Karpas-422 (cell line): ENCODE results near the gene CFAP221. TPM values are rescaled to one million over a fixed set of nuclear protein-coding genes. Genes with fewer than 3 reads are reported as not detected.

Source experiments
- DNase-seq: peaks from one replicate; pipeline ENCODE4 v3.0.0-alpha.2; 2015
- H2AFZ ChIP-seq: fragments of 200-600 bp; sonication (generic); 2 replicates; pipeline ENCODE4 v1.6.1; 2014; ENCODE audit warnings: antibody characterized with exemption, low read length, mixed read lengths
- H3K27ac ChIP-seq: fragments of 200-600 bp; sonication (generic); 2 replicates; pipeline ENCODE4 v1.5.1; 2014; ENCODE audit warnings: mild to moderate bottlenecking, low read length, moderate library complexity
- H3K27me3 ChIP-seq: fragments of 200-600 bp; sonication (generic); 2 replicates; pipeline ENCODE4 v1.6.1; 2014; ENCODE audit warnings: low read length, mixed read lengths
- H3K36me3 ChIP-seq: fragments of 200-600 bp; sonication (generic); 2 replicates; pipeline ENCODE4 v1.6.1; 2014; ENCODE audit warnings: low read length, mixed read lengths; ENCODE audit not compliant: insufficient read depth
- H3K4me1 ChIP-seq: fragments of 200-600 bp; sonication (generic); 2 replicates; pipeline ENCODE4 v1.6.1; 2014; ENCODE audit warnings: mild to moderate bottlenecking, low read length, mixed read lengths
- H3K4me2 ChIP-seq: fragments of 200-600 bp; sonication (generic); 2 replicates; pipeline ENCODE4 v1.6.1; 2014; ENCODE audit warnings: low read length, low read depth, mild to moderate bottlenecking; ENCODE audit not compliant: poor library complexity, severe bottlenecking
- H3K4me3 ChIP-seq: fragments of 200-600 bp; sonication (generic); 2 replicates; pipeline ENCODE4 v1.5.1; 2014; ENCODE audit warnings: mild to moderate bottlenecking, antibody characterized with exemption, low read length, mixed read lengths
- H3K79me2 ChIP-seq: fragments of 200-600 bp; sonication (generic); 2 replicates; pipeline ENCODE4 v1.6.1; 2014; ENCODE audit warnings: mild to moderate bottlenecking, low read length, mixed read lengths
- H3K9ac ChIP-seq: fragments of 200-600 bp; sonication (generic); 2 replicates; pipeline ENCODE4 v1.6.0; 2014; ENCODE audit warnings: low read length
- H3K9me2 ChIP-seq: fragments of 200-600 bp; sonication (generic), shearing (Covaris generic); replicated peaks from 2 replicates; pipeline ENCODE4 v1.6.0; 2014; ENCODE audit warnings: mild to moderate bottlenecking, low read length, moderate library complexity; ENCODE audit not compliant: insufficient read depth
- H3K9me3 ChIP-seq: fragments of 300-700, 200-600 bp; sonication (generic); 2 replicates; pipeline ENCODE4 v1.6.1; 2014; ENCODE audit warnings: low read length, mixed read lengths
- H4K20me1 ChIP-seq: fragments of 200-600 bp; sonication (generic); 2 replicates; pipeline ENCODE4 v1.6.1; 2014; ENCODE audit warnings: mild to moderate bottlenecking, antibody characterized with exemption, low read length, low read depth; ENCODE audit not compliant: insufficient read depth
- total RNA-seq: library from RNA; depleted of rRNA; stranded (reverse); fragments of >200 nt; shearing (Covaris generic); gene quantifications from 2 replicates; pipeline ENCODE4 v1.2.3, GENCODE V29; 2014; ENCODE audit warnings: low replicate concordance

The CFAP221 gene
- total RNA-seq, 1 experiment from 2014 or later, result not detected

GRCh38 chr2:119692954-119693353 is 148.7 kb downstream of the CFAP221 start:
- H3K27me3 ChIP-seq, result no peaks in the 10 kb centered on the region
- no peak overlapping the region for H3K4me2 ChIP-seq
- no peak overlapping the region for H2AFZ ChIP-seq
- no peaks in the 10 kb centered on the region for H3K9me3 ChIP-seq
- no peak for DNase-seq
- no peaks in the 10 kb centered on the region for H4K20me1 ChIP-seq
- H3K27ac ChIP-seq, result no peak overlapping the region
- H3K4me3 ChIP-seq, result no peak overlapping the region
- no peaks in the 10 kb centered on the region for H3K9me2 ChIP-seq
- no peak overlapping the region for H3K9ac ChIP-seq
- H3K36me3 ChIP-seq, result no peaks in the 10 kb centered on the region
- H3K4me1 ChIP-seq, result peaks cover 24% of the 10 kb centered on the region
- H3K79me2 ChIP-seq, result no peaks in the 10 kb centered on the region

GRCh38 chr2:119693567-119693966 is 149.3 kb downstream of the CFAP221 start:
- H3K9me2 ChIP-seq, result no peaks in the 10 kb centered on the region
- no peaks in the 10 kb centered on the region for H4K20me1 ChIP-seq
- no peak overlapping the region for H2AFZ ChIP-seq
- no peaks in the 10 kb centered on the region for H3K27me3 ChIP-seq
- peaks cover 30% of the 10 kb centered on the region for H3K4me1 ChIP-seq
- no peak overlapping the region for H3K4me3 ChIP-seq
- no peaks in the 10 kb centered on the region for H3K79me2 ChIP-seq
- no peak overlapping the region for H3K27ac ChIP-seq
- H3K4me2 ChIP-seq, result no peak overlapping the region
- H3K9me3 ChIP-seq, result no peaks in the 10 kb centered on the region
- no peak overlapping the region for H3K9ac ChIP-seq
- no peak for DNase-seq
- no peaks in the 10 kb centered on the region for H3K36me3 ChIP-seq

- Histone ChIP-seq H3K27me3 (no peaks in the 10 kb centered on the region), H3K4me1 (peaks cover 30% of the 10 kb centered on the region), H3K36me3 (no peaks in the 10 kb centered on the region), H3K79me2 (no peaks in the 10 kb centered on the region), H3K9ac (no peak overlapping the region), H3K27ac (no peak overlapping the region), H3K4me3 (no peak overlapping the region), H3K9me2 (no peaks in the 10 kb centered on the region), H2AFZ (no peak overlapping the region), H3K4me2 (no peak overlapping the region), H4K20me1 (no peaks in the 10 kb centered on the region), H3K9me3 (no peaks in the 10 kb centered on the region)
- DNase-seq, result no peak
Measured at GRCh38 chr2:119693967-119694366, 149.7 kb downstream of the CFAP221 start.

GRCh38 chr2:119694470-119694844 is 150.2 kb downstream of the CFAP221 start:
- Histone ChIP-seq H3K79me2 (no peaks in the 10 kb centered on the region), H3K27ac (no peak overlapping the region), H3K9me2 (no peaks in the 10 kb centered on the region), H3K4me2 (no peak overlapping the region), H3K9me3 (no peaks in the 10 kb centered on the region), H3K9ac (no peak overlapping the region), H3K36me3 (no peaks in the 10 kb centered on the region), H2AFZ (no peak overlapping the region), H3K4me3 (no peak overlapping the region), H3K27me3 (no peaks in the 10 kb centered on the region), H4K20me1 (no peaks in the 10 kb centered on the region), H3K4me1 (peaks cover 30% of the 10 kb centered on the region)
- DNase-seq, result no peak

- H3K4me1 ChIP-seq, result peaks cover 30% of the 10 kb centered on the region
- DNase-seq, result no peak
- H3K4me2 ChIP-seq, result no peak overlapping the region
- no peaks in the 10 kb centered on the region for H3K9me3 ChIP-seq
- no peak overlapping the region for H3K27ac ChIP-seq
- H3K9ac ChIP-seq, result no peak overlapping the region
- no peaks in the 10 kb centered on the region for H3K9me2 ChIP-seq
- H3K36me3 ChIP-seq, result no peaks in the 10 kb centered on the region
- no peaks in the 10 kb centered on the region for H3K79me2 ChIP-seq
- no peak overlapping the region for H2AFZ ChIP-seq
- H3K27me3 ChIP-seq, result no peaks in the 10 kb centered on the region
- H4K20me1 ChIP-seq, result no peaks in the 10 kb centered on the region
- no peak overlapping the region for H3K4me3 ChIP-seq
Measured at GRCh38 chr2:119694845-119695521, 150.7 kb downstream of the CFAP221 start.

GRCh38 chr2:119696005-119696404 is 151.8 kb downstream of the CFAP221 start:
- H3K4me1 ChIP-seq, result peaks cover 35% of the 10 kb centered on the region
- DNase-seq, result no peak
- no peaks in the 10 kb centered on the region for H3K36me3 ChIP-seq
- peak overlapping the region; percentile 66 for H3K4me2 ChIP-seq
- H3K9me2 ChIP-seq, result no peaks in the 10 kb centered on the region
- H2AFZ ChIP-seq, result no peak overlapping the region
- no peaks in the 10 kb centered on the region for H4K20me1 ChIP-seq
- H3K27ac ChIP-seq, result no peak overlapping the region
- H3K79me2 ChIP-seq, result no peaks in the 10 kb centered on the region
- H3K9me3 ChIP-seq, result no peaks in the 10 kb centered on the region
- no peak overlapping the region for H3K4me3 ChIP-seq
- H3K9ac ChIP-seq, result no peak overlapping the region
- H3K27me3 ChIP-seq, result no peaks in the 10 kb centered on the region

- no peaks in the 10 kb centered on the region for H4K20me1 ChIP-seq
- H3K27me3 ChIP-seq, result no peaks in the 10 kb centered on the region
- DNase-seq, result no peak
- H3K79me2 ChIP-seq, result no peaks in the 10 kb centered on the region
- no peaks in the 10 kb centered on the region for H3K36me3 ChIP-seq
- peaks cover 36% of the 10 kb centered on the region for H3K4me1 ChIP-seq
- no peak overlapping the region; the same call in 1 of the 2 replicates for H2AFZ ChIP-seq
- no peaks in the 10 kb centered on the region for H3K9me2 ChIP-seq
- H3K4me2 ChIP-seq, result peak overlapping the region; percentile 66
- H3K27ac ChIP-seq, result peak overlapping the region; percentile 62; the same call in 1 of the 2 replicates
- peak overlapping the region; percentile 56 for H3K9ac ChIP-seq
- peak overlapping the region; percentile 41; the same call in 1 of the 2 replicates for H3K4me3 ChIP-seq
- no peaks in the 10 kb centered on the region for H3K9me3 ChIP-seq
Measured at GRCh38 chr2:119696494-119697030, 152.3 kb downstream of the CFAP221 start.

GRCh38 chr2:119697290-119698020 is 153.2 kb downstream of the CFAP221 start:
- H3K27ac ChIP-seq, result peak overlapping the region; percentile 62
- peak; percentile 78 for DNase-seq
- H2AFZ ChIP-seq, result no peak overlapping the region; the same call in 1 of the 2 replicates
- no peaks in the 10 kb centered on the region for H3K27me3 ChIP-seq
- H3K9ac ChIP-seq, result peak overlapping the region; percentile 56
- H3K4me1 ChIP-seq, result peaks cover 36% of the 10 kb centered on the region
- no peaks in the 10 kb centered on the region for H4K20me1 ChIP-seq
- no peaks in the 10 kb centered on the region for H3K9me2 ChIP-seq
- H3K9me3 ChIP-seq, result no peaks in the 10 kb centered on the region
- H3K4me3 ChIP-seq, result peak overlapping the region; percentile 41; the same call in 1 of the 2 replicates
- H3K36me3 ChIP-seq, result no peaks in the 10 kb centered on the region
- H3K79me2 ChIP-seq, result no peaks in the 10 kb centered on the region
- H3K4me2 ChIP-seq, result peak overlapping the region; percentile 66
